Kidney (tissue), 14 donors: Measurements from ENCODE around the gene CYP20A1. TPM values are rescaled to one million over a fixed set of nuclear protein-coding genes. Genes with fewer than 3 reads are reported as not detected.
"Not testable (repeated sequence)": the region's sequence is repeated elsewhere in the genome, so short reads cannot be mapped to it uniquely, and the experiment has no call there.

Experiments
- DNase-seq, 5 donors: peaks; one replicate each; pipeline ENCODE4 v3.0.0-alpha.2; 2013 to 2020
- FAIRE-seq: peaks from 2 replicates; lab custom pipeline; 2012; peaks lifted over from hg19 to GRCh38; lab: Jason Lieb, UNC
- H3K27ac ChIP-seq, 2 donors: one replicate each; pipeline ENCODE4 v1.7.0; 2013; ENCODE audit warnings: low read depth in 2 of 2, low read length in 2 of 2, inconsistent platforms in 1 of 2
- H3K27me3 ChIP-seq: one replicate; pipeline ENCODE4 v1.7.1; 2013; ENCODE audit warnings: low read length, inconsistent platforms; ENCODE audit not compliant: control insufficient read depth, insufficient read depth
- H3K36me3 ChIP-seq, 3 donors: one replicate each; pipeline versions ENCODE4 v1.7.0 to v1.7.1; 2013; ENCODE audit warnings: low read length in 3 of 3, control low read depth in 1 of 3, inconsistent platforms in 1 of 3; ENCODE audit not compliant: insufficient read depth in 3 of 3, control insufficient read depth in 2 of 3
- H3K4me1 ChIP-seq, 3 donors: one replicate each; pipeline versions ENCODE4 v1.7.0 to v1.7.1; 2013; ENCODE audit warnings: low read length in 3 of 3, inconsistent platforms in 1 of 3, low read depth in 1 of 3; ENCODE audit not compliant: control insufficient read depth in 2 of 3, insufficient read depth in 2 of 3
- H3K4me3 ChIP-seq, 3 donors: one replicate each; pipeline versions ENCODE4 v1.7.0 to v1.8.1; 2013; ENCODE audit warnings: low read length in 3 of 3, control low read depth in 1 of 3, inconsistent platforms in 1 of 3
- H3K9ac ChIP-seq, 3 donors: one replicate each; pipeline versions ENCODE4 v1.7.0 to v1.7.1; 2013; ENCODE audit warnings: low read length in 3 of 3, control low read depth in 1 of 3, inconsistent platforms in 1 of 3
- H3K9me3 ChIP-seq, 3 donors: one replicate each; pipeline versions ENCODE4 v1.7.0 to v1.7.1; 2013; ENCODE audit warnings: low read length in 3 of 3, control low read depth in 1 of 3, inconsistent platforms in 1 of 3; ENCODE audit not compliant: control insufficient read depth in 2 of 3, insufficient read depth in 1 of 3
- intact Hi-C: fragments of 100-400 bp; cut with DNase I; formaldehyde crosslinking; loops from one replicate; pipeline ENCODE4 v1.11.1; 2022
- polyA plus RNA-seq: library from polyadenylated mRNA; stranded (reverse); fragments of 350-450 nt; fragmentation: Illumina TruSeq; extraction: RNeasy Lipid Tissue Mini Kit (QIAGEN cat#74804); gene quantifications from one replicate; pipeline ENCODE4 v1.2.3, GENCODE V29; 2014; ENCODE audit warnings: low read depth, low replicate concordance; ENCODE audit not compliant: insufficient read depth
- total RNA-seq: library from RNA; stranded (reverse); fragmentation: NEBNext Ultra II Directional; extraction: Animal tissue kit (Norgen Biotek cat#: 25700); gene quantifications from one replicate; pipeline ENCODE4 v1.2.1, GENCODE V29; 2021
- TF ChIP-seq, protein P1 (sequence below): IDR thresholded peaks from 3 replicates; pipeline ENCODE4 v1.5.1; 2012; ENCODE audit warnings: mild to moderate bottlenecking, moderate library complexity, borderline replicate concordance; ENCODE audit not compliant: insufficient read depth; ENCODE audit errors: extremely low read depth
- donor health status: control.
- donor health status: control.
- donor health status: control.
- donor health status: control.
- donor health status: control.
- donor health status: DM: yes; HTN: yes; CAD: no.
- donor health status: Normal renal cell carcinoma (clear cell type).

Gene CYP20A1
- total and polyA plus RNA-seq, 2 donors from 2014 or later, result 11.6 to 41.2 TPM

DNA sequence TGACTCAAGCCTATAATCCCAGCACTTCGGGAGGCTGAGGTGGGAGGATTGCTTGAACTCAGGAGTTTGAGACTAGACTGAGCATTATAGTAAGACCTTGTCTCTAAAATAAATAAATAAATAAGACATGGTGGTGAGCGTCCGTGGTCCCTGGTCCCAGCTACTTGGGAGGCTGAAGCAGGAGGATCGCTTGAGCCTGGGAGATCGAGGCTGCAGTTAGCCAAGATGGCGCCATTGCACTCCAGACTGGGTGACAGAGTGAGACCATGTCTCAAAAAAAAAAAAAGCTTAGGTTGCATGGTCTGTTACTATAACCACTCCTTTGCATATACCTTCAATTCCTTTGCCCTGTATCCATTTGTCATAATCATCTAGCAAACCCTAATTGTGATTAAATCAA, 3.7 kb downstream of the CYP20A1 start:
- Histone ChIP-seq H3K9me3 (no peaks in the 10 kb centered on the region), H3K4me1 (peaks cover 0 to 3% (median 0%) of the 10 kb centered on the region in 3 donors), H3K9ac (no peak overlapping the region), H3K4me3 (no peak overlapping the region), H3K36me3 (no peaks in the 10 kb centered on the region), H3K27me3 (no peaks in the 10 kb centered on the region), H3K27ac (no peak overlapping the region)
- FAIRE-seq, result no peak
- intact Hi-C loops, result no loop called here
- TF ChIP-seq, protein P1, sequence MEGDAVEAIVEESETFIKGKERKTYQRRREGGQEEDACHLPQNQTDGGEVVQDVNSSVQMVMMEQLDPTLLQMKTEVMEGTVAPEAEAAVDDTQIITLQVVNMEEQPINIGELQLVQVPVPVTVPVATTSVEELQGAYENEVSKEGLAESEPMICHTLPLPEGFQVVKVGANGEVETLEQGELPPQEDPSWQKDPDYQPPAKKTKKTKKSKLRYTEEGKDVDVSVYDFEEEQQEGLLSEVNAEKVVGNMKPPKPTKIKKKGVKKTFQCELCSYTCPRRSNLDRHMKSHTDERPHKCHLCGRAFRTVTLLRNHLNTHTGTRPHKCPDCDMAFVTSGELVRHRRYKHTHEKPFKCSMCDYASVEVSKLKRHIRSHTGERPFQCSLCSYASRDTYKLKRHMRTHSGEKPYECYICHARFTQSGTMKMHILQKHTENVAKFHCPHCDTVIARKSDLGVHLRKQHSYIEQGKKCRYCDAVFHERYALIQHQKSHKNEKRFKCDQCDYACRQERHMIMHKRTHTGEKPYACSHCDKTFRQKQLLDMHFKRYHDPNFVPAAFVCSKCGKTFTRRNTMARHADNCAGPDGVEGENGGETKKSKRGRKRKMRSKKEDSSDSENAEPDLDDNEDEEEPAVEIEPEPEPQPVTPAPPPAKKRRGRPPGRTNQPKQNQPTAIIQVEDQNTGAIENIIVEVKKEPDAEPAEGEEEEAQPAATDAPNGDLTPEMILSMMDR, result no peak
- DNase-seq, result no peak

DNA sequence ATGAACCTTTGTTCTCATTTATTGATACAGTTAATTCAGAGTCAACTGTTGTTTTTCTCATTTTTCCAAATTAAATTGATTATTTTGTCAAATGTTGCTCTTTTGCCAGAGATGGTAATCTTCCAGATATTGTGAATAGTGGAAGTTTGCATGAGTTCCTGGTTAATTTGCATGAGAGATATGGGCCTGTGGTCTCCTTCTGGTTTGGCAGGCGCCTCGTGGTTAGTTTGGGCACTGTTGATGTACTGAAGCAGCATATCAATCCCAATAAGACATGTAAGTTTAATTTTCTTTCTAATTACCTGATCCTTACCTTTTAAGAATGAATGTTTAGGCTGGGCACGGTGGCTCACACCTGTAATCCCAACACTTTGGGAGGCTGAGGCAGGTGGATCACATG, 7.8 kb downstream of the CYP20A1 start:
- Histone ChIP-seq H3K9me3 (no peaks in the 10 kb centered on the region), H3K4me3 (no peak overlapping the region), H3K4me1 (no peaks in the 10 kb centered on the region), H3K27me3 (no peaks in the 10 kb centered on the region), H3K27ac (no peak overlapping the region), H3K36me3 (no peaks in the 10 kb centered on the region), H3K9ac (no peak overlapping the region)
- TF ChIP-seq, protein P1, result no peak
- intact Hi-C loops, result no loop called here
- no peak for DNase-seq
- FAIRE-seq, result no peak

DNA sequence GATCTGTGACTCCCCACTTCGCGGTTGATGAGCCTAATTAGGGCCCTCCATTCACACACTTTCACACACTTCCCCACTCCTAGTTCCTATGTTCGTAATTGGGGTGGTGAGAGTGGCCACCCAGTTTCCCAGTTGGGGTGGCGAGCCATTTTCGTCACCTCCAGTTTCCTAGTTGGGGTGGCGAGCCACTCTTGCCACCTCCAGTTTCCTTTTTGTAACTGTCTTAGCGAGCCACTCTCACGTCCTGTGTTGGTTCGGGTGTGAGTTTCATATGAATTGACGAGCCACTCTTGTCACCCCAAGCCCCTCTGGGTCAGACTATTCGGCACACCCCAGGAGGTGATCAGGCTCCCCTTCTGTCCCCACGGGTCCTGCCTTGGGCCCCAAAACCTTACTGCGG, 14.0 kb downstream of the CYP20A1 start:
- Histone ChIP-seq H3K4me1 (no peaks in the 10 kb centered on the region), H3K4me3 (no peak overlapping the region), H3K27me3 (no peaks in the 10 kb centered on the region), H3K27ac (no peak overlapping the region), H3K9ac (no peak overlapping the region), H3K9me3 (no peaks in the 10 kb centered on the region), H3K36me3 (peaks cover 4 to 19% (median 13%) of the 10 kb centered on the region in 3 donors)
- TF ChIP-seq, protein P1, result no peak
- FAIRE-seq (no peak), DNase-seq (no peak)
- intact Hi-C loops, result no loop called here

DNA sequence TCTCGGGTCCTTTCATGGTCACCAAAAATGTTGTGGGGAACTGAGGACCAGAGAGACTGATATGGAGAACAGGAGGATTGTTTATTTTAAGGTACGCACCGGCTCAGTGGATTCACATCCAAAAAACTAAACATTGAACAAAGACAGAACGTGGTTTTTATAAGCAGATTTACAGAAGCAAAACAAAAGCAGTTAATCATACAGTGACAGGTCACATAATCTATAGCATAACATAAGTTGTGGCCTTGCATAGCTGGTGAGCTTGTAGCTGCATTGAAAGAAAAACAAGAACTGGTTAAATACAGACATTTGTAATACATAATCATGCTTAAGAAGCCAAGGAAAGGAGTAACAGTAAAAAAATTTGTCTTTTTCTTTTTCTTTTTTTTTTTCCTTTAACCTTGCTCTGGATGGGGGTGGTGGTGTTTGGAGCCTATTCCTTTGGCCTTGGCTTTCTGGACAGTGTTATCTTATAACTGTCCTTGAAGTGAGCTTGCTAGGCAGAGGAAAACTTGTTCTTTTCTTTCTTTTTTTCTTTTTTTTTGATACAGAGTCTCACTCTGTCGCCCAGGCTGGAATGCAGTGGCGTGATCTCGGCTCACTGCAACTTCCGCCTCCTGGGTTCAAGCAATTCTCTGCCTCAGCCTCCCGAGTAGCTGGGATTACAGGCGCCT, 14.7 kb downstream of the CYP20A1 start:
- H3K4me3 ChIP-seq, H3K9me3 ChIP-seq, H3K4me1 ChIP-seq, DNase-seq, H3K27ac ChIP-seq, intact Hi-C loops, FAIRE-seq, H3K9ac ChIP-seq, H3K27me3 ChIP-seq: not testable (repeated sequence)
- H3K36me3 ChIP-seq, result peaks cover 8 to 26% (median 15%) of the 10 kb centered on the region in 3 donors
